Measurements from ENCODE around the gene CENPW.

DNA sequence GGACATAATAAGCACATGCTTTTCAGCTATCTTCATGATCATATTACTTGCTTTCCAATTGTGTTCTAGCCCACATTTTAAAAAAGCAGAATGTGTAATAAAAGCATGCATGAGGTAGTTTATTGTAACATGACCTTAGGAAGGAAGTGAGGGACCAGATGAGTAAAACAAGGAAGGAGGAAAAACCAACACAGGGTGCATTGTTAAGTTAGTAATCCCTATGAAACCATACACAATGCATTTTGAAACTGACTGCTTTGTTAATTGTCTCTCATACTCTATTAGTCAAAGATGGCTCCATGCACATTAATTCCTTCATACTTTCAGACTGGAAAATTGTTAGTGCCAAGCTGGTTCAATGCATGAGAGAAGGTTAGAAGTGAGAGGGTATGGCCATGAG lies 37.7 kb upstream of the CENPW start:
- TF ChIP-seq, protein P1, sequence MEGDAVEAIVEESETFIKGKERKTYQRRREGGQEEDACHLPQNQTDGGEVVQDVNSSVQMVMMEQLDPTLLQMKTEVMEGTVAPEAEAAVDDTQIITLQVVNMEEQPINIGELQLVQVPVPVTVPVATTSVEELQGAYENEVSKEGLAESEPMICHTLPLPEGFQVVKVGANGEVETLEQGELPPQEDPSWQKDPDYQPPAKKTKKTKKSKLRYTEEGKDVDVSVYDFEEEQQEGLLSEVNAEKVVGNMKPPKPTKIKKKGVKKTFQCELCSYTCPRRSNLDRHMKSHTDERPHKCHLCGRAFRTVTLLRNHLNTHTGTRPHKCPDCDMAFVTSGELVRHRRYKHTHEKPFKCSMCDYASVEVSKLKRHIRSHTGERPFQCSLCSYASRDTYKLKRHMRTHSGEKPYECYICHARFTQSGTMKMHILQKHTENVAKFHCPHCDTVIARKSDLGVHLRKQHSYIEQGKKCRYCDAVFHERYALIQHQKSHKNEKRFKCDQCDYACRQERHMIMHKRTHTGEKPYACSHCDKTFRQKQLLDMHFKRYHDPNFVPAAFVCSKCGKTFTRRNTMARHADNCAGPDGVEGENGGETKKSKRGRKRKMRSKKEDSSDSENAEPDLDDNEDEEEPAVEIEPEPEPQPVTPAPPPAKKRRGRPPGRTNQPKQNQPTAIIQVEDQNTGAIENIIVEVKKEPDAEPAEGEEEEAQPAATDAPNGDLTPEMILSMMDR (IDR thresholded peaks at IDR 0.05): no peak
- TF ChIP-seq POLR2A (IDR thresholded peaks at IDR 0.05): no peak

All from testis (tissue), 2 donors.